ENCODE measurements around the gene TRIP4.

- TF ChIP-seq, protein P1, sequence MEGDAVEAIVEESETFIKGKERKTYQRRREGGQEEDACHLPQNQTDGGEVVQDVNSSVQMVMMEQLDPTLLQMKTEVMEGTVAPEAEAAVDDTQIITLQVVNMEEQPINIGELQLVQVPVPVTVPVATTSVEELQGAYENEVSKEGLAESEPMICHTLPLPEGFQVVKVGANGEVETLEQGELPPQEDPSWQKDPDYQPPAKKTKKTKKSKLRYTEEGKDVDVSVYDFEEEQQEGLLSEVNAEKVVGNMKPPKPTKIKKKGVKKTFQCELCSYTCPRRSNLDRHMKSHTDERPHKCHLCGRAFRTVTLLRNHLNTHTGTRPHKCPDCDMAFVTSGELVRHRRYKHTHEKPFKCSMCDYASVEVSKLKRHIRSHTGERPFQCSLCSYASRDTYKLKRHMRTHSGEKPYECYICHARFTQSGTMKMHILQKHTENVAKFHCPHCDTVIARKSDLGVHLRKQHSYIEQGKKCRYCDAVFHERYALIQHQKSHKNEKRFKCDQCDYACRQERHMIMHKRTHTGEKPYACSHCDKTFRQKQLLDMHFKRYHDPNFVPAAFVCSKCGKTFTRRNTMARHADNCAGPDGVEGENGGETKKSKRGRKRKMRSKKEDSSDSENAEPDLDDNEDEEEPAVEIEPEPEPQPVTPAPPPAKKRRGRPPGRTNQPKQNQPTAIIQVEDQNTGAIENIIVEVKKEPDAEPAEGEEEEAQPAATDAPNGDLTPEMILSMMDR (IDR thresholded peaks at IDR 0.05; ENCODE audit: poor library complexity), result no peak
- TF ChIP-seq EZH2 (IDR thresholded peaks at IDR 0.05; ENCODE audit: borderline replicate concordance), result no peak
- no peak for TF ChIP-seq EZH2phosphoT487 (IDR thresholded peaks at IDR 0.05; ENCODE audit: low read depth, severe bottlenecking, unreplicated experiment)
Measured at GRCh38 chr15:64441852-64442251, 54.2 kb downstream of the TRIP4 start.

All from hepatocyte (in vitro differentiated cells).